H1 (cell line): ENCODE data around the gene REELD1. TPM values are rescaled to one million over a fixed set of nuclear protein-coding genes. Genes with fewer than 3 reads are reported as not detected.

Experiments used
- polyA plus RNA-seq, 7 experiments: library from polyadenylated mRNA; depleted of rRNA in 3 of 7; stranded (reverse) in 5 of 7; unstranded in 2 of 7; fragments of >200 nt in 5 of 7; fragments of 200-250 nt in 2 of 7; gene quantifications; 1 replicate in 5 of 7; 2 replicates in 1 of 7; 4 replicates in 1 of 7; pipeline versions ENCODE4 v1.2.1 to v1.2.3, GENCODE V29; 2011 to 2013; ENCODE audit warnings: missing spikeins in 2 of 7, mixed read lengths in 2 of 7
- total RNA-seq: library from RNA; stranded (reverse); fragmentation: NEBNext Ultra II Directional; extraction: Animal tissue kit (Norgen Biotek cat#: 25700); gene quantifications from 2 replicates; pipeline ENCODE4 v1.2.1, GENCODE V29; 2021

Gene REELD1
- total and polyA plus RNA-seq, 2 of the 8 experiments (the other 6 are each of a cell fraction or from before 2014, with no cell fraction given) = 0.03 TPM; not detected in 1

Other genes starting within 250 kb of the REELD1 start
- gene LSM6, start 38.8 kb upstream of the REELD1 start, total RNA-seq = 63.4 and 73.6 TPM in 2 replicates
- 29.5 and 40.2 TPM in 2 replicates for gene LSM6, start 38.8 kb upstream of the REELD1 start, polyA plus RNA-seq (2011; rRNA removed)